ENCODE results near the gene CCDC28B.

GRCh38 chr1:32200226-32201010 is at the start of gene CCDC28B:
- TF ChIP-seq L3MBTL2 (conservative IDR thresholded peaks at IDR 0.05): peak; percentile 99
- TF ChIP-seq SP1 (IDR thresholded peaks at IDR 0.05): no peak
- TF ChIP-seq FOXK2 (IDR thresholded peaks at IDR 0.05): no peak
- TF ChIP-seq FOXM1 (IDR thresholded peaks at IDR 0.05; ENCODE audit: borderline replicate concordance): no peak
- TF ChIP-seq HDGF (IDR thresholded peaks at IDR 0.05; ENCODE audit: borderline replicate concordance): no peak
- TF ChIP-seq ELF4 (IDR thresholded peaks at IDR 0.05): no peak
- TF ChIP-seq LEF1 (IDR thresholded peaks at IDR 0.05; ENCODE audit: borderline replicate concordance): no peak
- no peak for TF ChIP-seq CTBP1 (IDR thresholded peaks at IDR 0.05; ENCODE audit: borderline replicate concordance)
- TF ChIP-seq ZNF384 (IDR thresholded peaks at IDR 0.05): no peak
